Measurements from ENCODE around the gene ZKSCAN8.

Gene ZKSCAN8

DNA sequence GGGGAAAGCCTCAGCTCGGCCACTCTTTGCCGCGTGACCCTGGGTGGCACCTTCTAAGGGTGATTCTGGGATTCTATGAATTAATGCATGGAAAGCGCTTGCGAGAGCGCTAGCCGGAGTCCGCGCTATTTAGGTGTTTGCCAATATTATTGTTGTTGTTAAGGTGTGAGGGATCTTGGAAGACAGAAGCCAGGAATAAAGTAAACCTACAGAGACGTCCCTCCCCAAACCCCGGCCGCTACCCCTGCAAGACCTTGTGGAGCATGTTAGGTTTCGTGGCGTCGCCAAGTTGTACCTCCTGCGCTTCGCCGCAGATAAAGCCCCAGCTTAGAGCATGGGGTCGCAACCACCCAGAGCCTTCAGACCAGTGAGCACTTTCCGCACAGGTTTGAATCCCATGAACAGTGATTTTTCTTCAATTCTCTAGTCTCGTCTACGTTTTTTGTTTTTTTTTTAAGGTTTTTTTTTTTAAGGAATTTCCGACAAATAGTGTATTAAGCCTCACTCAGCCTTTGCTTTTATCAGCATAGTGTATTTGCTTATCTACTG is 66.5 kb downstream of the ZKSCAN8 start:
- DNase-seq: no peak

Measured in NCI-H226 (cell line).